ENCODE data around the gene RNASEL. TPM values are rescaled to one million over a fixed set of nuclear protein-coding genes. Genes with fewer than 3 reads are reported as not detected.

The RNASEL gene
- total RNA-seq, 1 donor from 2014 or later = 3.5 TPM

DNA sequence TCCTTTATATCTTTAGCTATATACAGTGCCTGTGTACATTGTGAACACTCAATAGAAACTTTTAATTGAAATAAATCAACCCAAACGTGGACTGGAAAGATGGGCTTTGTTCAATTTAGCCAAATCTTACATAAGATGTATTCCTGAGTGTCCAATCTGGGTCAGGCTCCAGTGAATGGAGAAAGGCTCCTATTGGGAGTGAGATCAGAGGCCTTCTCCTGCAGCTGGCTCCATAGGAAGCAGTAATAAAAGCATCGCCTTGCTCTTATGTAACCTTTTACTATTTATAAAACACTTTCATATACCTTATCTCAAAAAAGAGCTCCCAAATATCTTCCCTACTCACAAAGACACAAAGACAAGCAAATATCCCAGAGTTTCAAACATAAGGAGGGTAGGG, 40.0 kb upstream of the RNASEL start:
- H3K9me3 ChIP-seq (replicated peaks) = no peaks in the 10 kb centered on the region
- intact Hi-C loops (cut with micrococcal nuclease) = no loop called here
- H3K4me1 ChIP-seq = peaks cover 56% of the 10 kb centered on the region
- H3K36me3 ChIP-seq = no peaks in the 10 kb centered on the region
- TF ChIP-seq, protein P1, sequence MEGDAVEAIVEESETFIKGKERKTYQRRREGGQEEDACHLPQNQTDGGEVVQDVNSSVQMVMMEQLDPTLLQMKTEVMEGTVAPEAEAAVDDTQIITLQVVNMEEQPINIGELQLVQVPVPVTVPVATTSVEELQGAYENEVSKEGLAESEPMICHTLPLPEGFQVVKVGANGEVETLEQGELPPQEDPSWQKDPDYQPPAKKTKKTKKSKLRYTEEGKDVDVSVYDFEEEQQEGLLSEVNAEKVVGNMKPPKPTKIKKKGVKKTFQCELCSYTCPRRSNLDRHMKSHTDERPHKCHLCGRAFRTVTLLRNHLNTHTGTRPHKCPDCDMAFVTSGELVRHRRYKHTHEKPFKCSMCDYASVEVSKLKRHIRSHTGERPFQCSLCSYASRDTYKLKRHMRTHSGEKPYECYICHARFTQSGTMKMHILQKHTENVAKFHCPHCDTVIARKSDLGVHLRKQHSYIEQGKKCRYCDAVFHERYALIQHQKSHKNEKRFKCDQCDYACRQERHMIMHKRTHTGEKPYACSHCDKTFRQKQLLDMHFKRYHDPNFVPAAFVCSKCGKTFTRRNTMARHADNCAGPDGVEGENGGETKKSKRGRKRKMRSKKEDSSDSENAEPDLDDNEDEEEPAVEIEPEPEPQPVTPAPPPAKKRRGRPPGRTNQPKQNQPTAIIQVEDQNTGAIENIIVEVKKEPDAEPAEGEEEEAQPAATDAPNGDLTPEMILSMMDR (IDR thresholded peaks at IDR 0.05; ENCODE audit: borderline replicate concordance) = no peak
- peak overlapping the region; percentile 18 for H3K27ac ChIP-seq (replicated peaks)
- H3K4me3 ChIP-seq = no peak overlapping the region
- no peak for DNase-seq
- no peaks in the 10 kb centered on the region for H3K27me3 ChIP-seq (ENCODE audit: low read depth)

DNA sequence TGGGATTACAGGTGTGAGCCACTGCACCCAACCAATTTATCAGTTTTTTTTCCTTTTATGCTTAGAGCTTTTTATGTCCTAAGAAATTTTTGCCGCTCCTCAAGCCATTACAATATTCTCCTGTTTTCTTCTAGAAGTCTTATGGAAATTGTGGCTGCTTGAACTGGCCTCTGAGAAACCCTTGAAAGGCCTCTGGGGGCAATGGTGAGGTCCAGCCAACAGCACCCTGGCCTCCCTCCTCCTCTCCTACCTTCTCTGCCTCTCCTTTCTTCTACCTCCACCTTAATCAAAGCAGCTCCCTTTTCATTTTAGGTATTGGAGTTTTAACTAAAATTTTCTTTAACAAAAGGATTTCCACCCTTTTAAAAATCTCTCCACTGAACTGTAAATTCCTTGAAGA, 39.6 kb upstream of the RNASEL start:
- intact Hi-C loops (cut with micrococcal nuclease) = no loop called here
- H3K36me3 ChIP-seq = no peaks in the 10 kb centered on the region
- TF ChIP-seq, protein P1 (IDR thresholded peaks at IDR 0.05; ENCODE audit: borderline replicate concordance) = no peak
- peak overlapping the region; percentile 10 for H3K27ac ChIP-seq (replicated peaks)
- peaks cover 60% of the 10 kb centered on the region for H3K4me1 ChIP-seq
- H3K27me3 ChIP-seq (ENCODE audit: low read depth) = no peaks in the 10 kb centered on the region
- DNase-seq = no peak
- H3K4me3 ChIP-seq = no peak overlapping the region
- H3K9me3 ChIP-seq (replicated peaks) = no peaks in the 10 kb centered on the region

DNA sequence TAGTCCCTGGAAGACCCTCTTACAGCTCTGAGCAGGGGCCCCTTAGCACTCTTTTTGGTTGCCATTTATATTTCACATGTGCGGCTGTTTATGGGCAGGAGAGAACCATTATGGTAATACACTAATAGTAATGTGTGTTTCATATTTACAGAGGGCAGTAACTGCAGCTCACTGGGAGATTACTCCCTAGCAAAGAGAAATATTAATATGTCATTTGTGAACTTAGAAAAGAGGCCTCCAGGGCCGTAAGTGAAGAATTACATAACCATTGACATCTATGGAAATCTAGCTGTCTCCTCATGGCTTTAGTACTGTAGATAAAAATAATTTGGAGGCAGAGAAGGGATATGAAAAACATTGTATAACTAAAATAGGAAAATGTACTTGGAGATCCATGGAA, 38.6 kb upstream of the RNASEL start:
- intact Hi-C loops (cut with micrococcal nuclease) = no loop called here
- TF ChIP-seq, protein P1 (IDR thresholded peaks at IDR 0.05; ENCODE audit: borderline replicate concordance) = no peak
- no peaks in the 10 kb centered on the region for H3K36me3 ChIP-seq
- no peaks in the 10 kb centered on the region for H3K27me3 ChIP-seq (ENCODE audit: low read depth)
- H3K4me1 ChIP-seq = peaks cover 70% of the 10 kb centered on the region
- DNase-seq = no peak
- H3K4me3 ChIP-seq = no peak overlapping the region
- H3K9me3 ChIP-seq (replicated peaks) = no peaks in the 10 kb centered on the region
- H3K27ac ChIP-seq (replicated peaks) = peak overlapping the region; percentile 48

DNA sequence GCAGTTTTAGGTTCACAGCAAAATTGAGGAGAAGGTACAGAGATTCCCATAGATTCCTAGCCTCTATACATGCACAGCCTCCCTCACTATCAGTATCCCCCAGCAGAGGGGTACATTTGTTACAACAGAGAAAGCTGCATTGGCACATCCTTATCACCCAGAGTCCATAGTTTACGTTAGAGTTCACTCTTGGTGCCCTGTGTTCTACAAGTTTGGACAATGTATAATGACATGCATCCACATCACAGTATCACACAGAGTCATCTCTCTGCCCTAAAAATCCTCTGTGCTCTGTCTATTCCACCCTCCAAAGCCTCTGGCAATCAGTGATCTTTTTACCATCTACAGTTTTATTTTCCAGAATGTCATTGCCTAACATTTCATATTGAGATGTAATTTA, 37.5 kb upstream of the RNASEL start:
- TF ChIP-seq, protein P1 (IDR thresholded peaks at IDR 0.05; ENCODE audit: borderline replicate concordance) = no peak
- H3K27ac ChIP-seq (replicated peaks) = peak overlapping the region; percentile 24
- H3K27me3 ChIP-seq (ENCODE audit: low read depth) = no peaks in the 10 kb centered on the region
- H3K4me1 ChIP-seq = peaks cover 72% of the 10 kb centered on the region
- no peaks in the 10 kb centered on the region for H3K36me3 ChIP-seq
- H3K4me3 ChIP-seq = no peak overlapping the region
- DNase-seq = no peak
- intact Hi-C loops (cut with micrococcal nuclease) = no loop called here
- H3K9me3 ChIP-seq (replicated peaks) = no peaks in the 10 kb centered on the region

DNA sequence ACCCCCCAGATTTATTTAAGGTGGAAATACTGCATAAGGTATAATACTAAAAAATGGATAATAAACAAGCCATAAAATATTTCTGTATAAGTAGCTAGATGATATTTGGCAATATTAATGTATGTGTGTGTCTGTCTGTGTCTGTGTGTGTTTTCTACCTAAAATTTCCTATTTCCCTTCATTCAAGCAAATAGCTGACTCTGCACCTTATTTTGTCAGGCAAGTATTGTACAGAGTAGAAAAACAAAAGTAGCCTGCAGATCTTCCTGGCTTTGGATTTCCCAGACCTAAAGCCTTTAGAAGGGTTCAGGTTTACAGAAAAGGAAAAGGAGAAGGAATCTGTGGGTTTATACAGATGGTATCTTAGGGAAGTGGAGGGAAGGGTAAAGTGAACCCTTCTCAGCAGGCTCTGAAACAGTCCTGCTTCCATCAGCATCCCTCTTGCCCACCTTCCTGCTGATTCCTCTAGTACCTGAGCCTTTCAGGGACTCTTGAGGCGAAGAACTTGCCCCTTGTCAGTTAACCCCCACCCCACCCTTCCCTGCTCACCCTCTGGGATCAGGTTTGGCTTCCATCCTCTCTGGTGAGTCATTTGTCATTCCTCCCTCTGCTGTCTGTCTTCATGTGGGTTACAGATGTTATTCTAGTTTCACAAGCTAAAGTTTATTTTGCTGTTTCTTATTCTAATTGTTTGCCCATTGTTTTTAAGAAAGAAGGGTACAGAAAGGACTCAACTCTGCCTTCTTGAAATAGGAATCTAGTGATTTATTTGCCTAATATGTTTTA, 36.9 kb upstream of the RNASEL start:
- Histone ChIP-seq H3K27ac (replicated peaks) (peak overlapping the region; percentile 24), H3K36me3 (no peaks in the 10 kb centered on the region), H3K4me1 (peaks cover 68% of the 10 kb centered on the region), H3K9me3 (replicated peaks) (no peaks in the 10 kb centered on the region), H3K27me3 (ENCODE audit: low read depth) (no peaks in the 10 kb centered on the region), H3K4me3 (no peak overlapping the region)
- no peak for DNase-seq
- intact Hi-C loops (cut with micrococcal nuclease) = no loop called here
- TF ChIP-seq, protein P1 (IDR thresholded peaks at IDR 0.05; ENCODE audit: borderline replicate concordance) = no peak

All from left ventricle myocardium inferior (tissue), 1 donor.